B cell (primary cell): ENCODE measurements around the gene WFS1. TPM values are rescaled to one million over a fixed set of nuclear protein-coding genes. Genes with fewer than 3 reads are reported as not detected.

Experiments
- ATAC-seq: fragments of 200-7000 bp; cut with Tn5 transposase; one replicate; pipeline ENCODE4 v1.10.0; 2021; ENCODE audit warnings: low read depth, mild to moderate bottlenecking, moderate number of reproducible peaks, moderate library complexity
- CTCF ChIA-PET: fragments of 350-600 bp; sonication (Branson Sonifier 250); formaldehyde crosslinking; loops from one replicate; lab custom pipeline; 2021; ENCODE audit warnings: antibody characterized with exemption, inconsistent platforms; lab: Charles Lee
- POLR2A ChIA-PET: fragments of 350-600 bp; sonication (Branson Sonifier 250); formaldehyde crosslinking; loops from one replicate; lab custom pipeline; 2021; ENCODE audit warnings: antibody characterized with exemption; lab: Charles Lee
- DNase-seq: peaks from one replicate; pipeline ENCODE4 v3.0.0; 2013
- H2AFZ ChIP-seq: 2 replicates; pipeline ENCODE4 v1.6.1; 2012; ENCODE audit warnings: mild to moderate bottlenecking, low read depth, low read length; ENCODE audit not compliant: insufficient read depth, poor library complexity, severe bottlenecking
- H3K27ac ChIP-seq, 2 donors: 1 replicate in 1 of 2; 2 replicates in 1 of 2; pipeline ENCODE4 v1.5.1; 2012 to 2013; ENCODE audit warnings: low read length in 2 of 2, mild to moderate bottlenecking in 2 of 2, moderate library complexity in 1 of 2
- H3K27me3 ChIP-seq, 4 experiments: fragments of 200-600 bp in 1 of 4; sonication (generic) in 1 of 4; replicated peaks in 1 of 4; 1 replicate in 2 of 4; 2 replicates in 2 of 4; pipeline versions ENCODE4 v1.6.1 to v1.7.0; 2013 to 2016; ENCODE audit warnings: low read length in 3 of 4, mild to moderate bottlenecking in 2 of 4, mixed read lengths in 1 of 4, moderate library complexity in 1 of 4; ENCODE audit not compliant: insufficient read depth in 4 of 4, control insufficient read depth in 3 of 4; ENCODE audit errors: control extremely low read depth in 1 of 4
- H3K36me3 ChIP-seq, 2 experiments: replicated peaks in 1 of 2; 1 replicate in 1 of 2; 2 replicates in 1 of 2; pipeline versions ENCODE4 v1.6.1 to v1.7.1; 2013; ENCODE audit warnings: low read length in 1 of 2; ENCODE audit not compliant: insufficient read depth in 2 of 2, control insufficient read depth in 1 of 2; ENCODE audit errors: control extremely low read depth in 1 of 2, extremely low read depth in 1 of 2
- H3K4me1 ChIP-seq, 2 donors: fragments of 200-600 bp in 1 of 2; sonication (generic) in 1 of 2; 1 replicate in 1 of 2; 2 replicates in 1 of 2; pipeline versions ENCODE4 v1.5.1 to v1.6.1; 2013 to 2017; ENCODE audit warnings: low read length in 2 of 2; ENCODE audit not compliant: control insufficient read depth in 2 of 2, insufficient read depth in 2 of 2
- H3K4me2 ChIP-seq: replicated peaks from 2 replicates; pipeline ENCODE3; 2012; ENCODE audit warnings: mild to moderate bottlenecking, low read depth, low read length; ENCODE audit not compliant: poor library complexity, severe bottlenecking
- H3K4me3 ChIP-seq, 5 experiments: fragments of 200-600 bp in 1 of 5; sonication (generic) in 1 of 5; 1 replicate in 3 of 5; 2 replicates in 2 of 5; pipeline versions ENCODE4 v1.5.1 to v1.7.0; 2011 to 2016; ENCODE audit warnings: low read length in 4 of 5, mild to moderate bottlenecking in 4 of 5, low read depth in 2 of 5, control low read depth in 1 of 5, moderate library complexity in 1 of 5; ENCODE audit not compliant: insufficient read depth in 1 of 5; ENCODE audit errors: control extremely low read depth in 1 of 5, extremely low read depth in 1 of 5
- H3K79me2 ChIP-seq: fragments of 200-600 bp; sonication (generic); one replicate; pipeline ENCODE4 v1.6.0; 2016; ENCODE audit warnings: low read length; ENCODE audit not compliant: control insufficient read depth, insufficient read depth
- H3K9ac ChIP-seq: fragments of 200-600 bp; sonication (generic); 2 replicates; pipeline ENCODE4 v1.6.1; 2017; ENCODE audit warnings: mild to moderate bottlenecking, low read length, moderate library complexity
- H3K9me3 ChIP-seq, 3 donors: one replicate each; pipeline versions ENCODE4 v1.6.1 to v1.7.1; 2013; ENCODE audit warnings: low read length in 2 of 3; ENCODE audit not compliant: control insufficient read depth in 2 of 3, insufficient read depth in 1 of 3; ENCODE audit errors: control extremely low read depth in 1 of 3
- H4K20me1 ChIP-seq: 2 replicates; pipeline ENCODE4 v1.6.0; 2012; ENCODE audit warnings: mild to moderate bottlenecking, low read length; ENCODE audit not compliant: insufficient read depth, control insufficient read depth, poor library complexity, severe bottlenecking
- H3K27ac Mint-ChIP-seq: one replicate; pipeline ENCODE4 v1.8.0; 2021; ENCODE audit warnings: mixed read lengths
- H3K27me3 Mint-ChIP-seq: one replicate; pipeline ENCODE4 v1.8.0; 2021; ENCODE audit warnings: mixed read lengths
- H3K4me1 Mint-ChIP-seq: one replicate; pipeline ENCODE4 v1.8.0; 2021; ENCODE audit warnings: mixed read lengths
- H3K4me3 Mint-ChIP-seq: one replicate; pipeline ENCODE4 v1.8.0; 2021; ENCODE audit warnings: mixed read lengths
- H3K9me3 Mint-ChIP-seq: one replicate; pipeline ENCODE4 v1.8.0; 2022; ENCODE audit warnings: mixed read lengths; ENCODE audit not compliant: insufficient read depth
- EZH2 ChIP-seq: IDR thresholded peaks from 2 replicates; pipeline ENCODE4 v1.6.1; 2012; ENCODE audit warnings: borderline replicate concordance, low read depth, mild to moderate bottlenecking, moderate library complexity, low read length; ENCODE audit not compliant: insufficient read depth, poor library complexity, severe bottlenecking
- WGBS: methylation state at CpG from one replicate; pipeline ENCODE4 v1.1.5; 2013; ENCODE audit warnings: missing lambda C conversion rate; ENCODE audit not compliant: insufficient coverage; 5-methylcytosine and 5-hydroxymethylcytosine counted together
- intact Hi-C: fragments of 100-400 bp; cut with micrococcal nuclease; formaldehyde crosslinking; loops from one replicate; pipeline ENCODE4 v1.10.0; 2022
- polyA plus RNA-seq: library from polyadenylated mRNA; depleted of rRNA; stranded (reverse); fragments of >200 nt; gene quantifications from 2 replicates; pipeline ENCODE4 v1.2.3, GENCODE V29; 2012
- total RNA-seq, 2 donors: library from RNA; stranded (reverse); fragments of 120-200 nt in 1 of 2; gene quantifications; 1 replicate in 1 of 2; 2 replicates in 1 of 2; pipeline versions ENCODE4 v1.2.3 to v1.2.4, GENCODE V29; 2013 to 2022
- TF ChIP-seq, protein P1 (sequence below): fragments of 200-600 bp; IDR thresholded peaks from one replicate; pipeline ENCODE4 v1.8.0; 2022; ENCODE audit warnings: antibody characterized with exemption, mild to moderate bottlenecking

WFS1 gene
- total and polyA plus RNA-seq, 2 donors (not counting 1 experiment from before 2014, with no cell fraction given) = 5.8 to 6.7 TPM

DNA sequence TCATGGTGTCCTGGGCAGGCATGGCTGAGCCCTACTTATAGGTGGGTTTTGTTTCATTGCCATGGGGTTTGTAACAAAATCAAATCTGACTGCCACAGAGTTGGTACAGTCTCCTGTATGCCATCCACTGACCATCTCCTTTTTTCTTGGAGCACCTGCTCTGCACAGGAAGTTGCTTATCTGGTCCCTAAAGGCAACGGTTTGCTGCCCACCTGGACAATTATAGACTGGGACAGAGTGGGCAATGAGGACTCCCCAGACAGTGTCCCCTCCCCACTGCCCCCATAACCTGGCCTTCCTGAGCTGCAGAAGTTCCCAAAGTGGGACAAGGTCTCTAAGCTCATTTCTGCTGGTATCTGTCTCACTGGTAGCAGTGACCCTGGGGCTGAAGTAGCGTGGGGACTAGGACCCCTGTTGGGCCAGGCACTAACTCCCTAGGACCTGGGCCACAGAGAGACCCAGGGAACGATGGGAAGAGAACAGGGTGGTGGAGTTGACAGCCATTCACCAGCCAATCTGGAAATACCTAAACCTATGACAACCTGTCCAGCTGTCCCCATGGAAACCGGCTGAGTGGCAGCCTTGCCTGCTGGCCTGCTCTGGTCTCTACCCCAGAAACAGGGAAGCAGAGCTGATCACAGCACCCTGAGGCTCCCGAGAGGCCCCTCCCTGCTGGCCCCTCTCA, 64.7 kb downstream of the WFS1 start:
- Histone ChIP-seq H3K36me3 (no peaks in the 10 kb centered on the region), H2AFZ (no peak overlapping the region), H3K9ac (no peak overlapping the region), H3K4me1 (peaks cover 12 to 13% of the 10 kb centered on the region in 2 donors), H3K4me3 (no peak overlapping the region), H3K4me2 (no peak overlapping the region), H3K27me3 (peaks cover 0 to 57% (median 6%) of the 10 kb centered on the region in 4 experiments), H3K79me2 (no peaks in the 10 kb centered on the region), H3K27ac (no peak overlapping the region), H3K9me3 (peaks cover 0 to 40% (median 4%) of the 10 kb centered on the region in 3 donors), H4K20me1 (no peaks in the 10 kb centered on the region)
- H3K9me3 Mint-ChIP-seq = no peaks in the 10 kb centered on the region
- CTCF ChIA-PET = interaction anchor here (17.6 kb wide), 1 partner anchor 82 kb away, joined by 451 read pairs; no protein-coding TSS in a partner anchor
- POLR2A ChIA-PET = no interaction called here
- H3K4me1 Mint-ChIP-seq = peaks cover 16% of the 10 kb centered on the region
- intact Hi-C loops = no loop called here
- TF ChIP-seq EZH2 = no peak
- TF ChIP-seq, protein P1, sequence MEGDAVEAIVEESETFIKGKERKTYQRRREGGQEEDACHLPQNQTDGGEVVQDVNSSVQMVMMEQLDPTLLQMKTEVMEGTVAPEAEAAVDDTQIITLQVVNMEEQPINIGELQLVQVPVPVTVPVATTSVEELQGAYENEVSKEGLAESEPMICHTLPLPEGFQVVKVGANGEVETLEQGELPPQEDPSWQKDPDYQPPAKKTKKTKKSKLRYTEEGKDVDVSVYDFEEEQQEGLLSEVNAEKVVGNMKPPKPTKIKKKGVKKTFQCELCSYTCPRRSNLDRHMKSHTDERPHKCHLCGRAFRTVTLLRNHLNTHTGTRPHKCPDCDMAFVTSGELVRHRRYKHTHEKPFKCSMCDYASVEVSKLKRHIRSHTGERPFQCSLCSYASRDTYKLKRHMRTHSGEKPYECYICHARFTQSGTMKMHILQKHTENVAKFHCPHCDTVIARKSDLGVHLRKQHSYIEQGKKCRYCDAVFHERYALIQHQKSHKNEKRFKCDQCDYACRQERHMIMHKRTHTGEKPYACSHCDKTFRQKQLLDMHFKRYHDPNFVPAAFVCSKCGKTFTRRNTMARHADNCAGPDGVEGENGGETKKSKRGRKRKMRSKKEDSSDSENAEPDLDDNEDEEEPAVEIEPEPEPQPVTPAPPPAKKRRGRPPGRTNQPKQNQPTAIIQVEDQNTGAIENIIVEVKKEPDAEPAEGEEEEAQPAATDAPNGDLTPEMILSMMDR = no peak
- no peak overlapping the region for H3K27ac Mint-ChIP-seq
- ATAC-seq (no peak), DNase-seq (no peak)
- H3K4me3 Mint-ChIP-seq = no peak overlapping the region
- 62% methylated on average over 4 of the region's 5 CpGs for WGBS
- peaks cover 50% of the 10 kb centered on the region for H3K27me3 Mint-ChIP-seq

DNA sequence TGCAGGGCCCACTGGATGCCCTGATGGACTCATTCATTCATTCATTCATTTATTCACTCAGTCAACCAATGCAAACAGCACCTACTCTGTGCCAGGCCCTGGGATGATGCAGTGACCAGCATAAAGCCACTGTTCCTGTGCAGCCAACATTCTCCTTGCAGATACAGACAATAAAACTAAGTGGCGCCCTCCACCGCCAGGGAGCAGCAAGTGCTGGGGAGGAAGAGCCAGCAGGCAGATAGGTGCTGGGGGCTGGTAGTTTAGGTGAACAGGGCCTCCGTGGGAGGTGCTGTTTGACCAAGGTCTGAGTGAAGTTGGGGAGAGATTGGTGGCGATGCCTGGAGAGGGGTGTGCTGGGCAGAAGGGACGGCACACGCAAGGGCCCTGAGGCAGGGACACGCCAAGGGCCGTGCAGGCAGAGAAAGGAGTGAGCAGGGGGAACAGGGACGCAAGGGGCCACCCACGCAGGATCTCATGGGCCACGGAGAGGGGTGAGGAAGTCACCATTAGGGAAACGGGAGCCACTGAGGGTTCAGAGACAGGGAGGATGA, 65.5 kb downstream of the WFS1 start:
- intact Hi-C loops = no loop called here
- DNase-seq (no peak), ATAC-seq (no peak)
- peaks cover 16% of the 10 kb centered on the region for H3K4me1 Mint-ChIP-seq
- no peaks in the 10 kb centered on the region for H3K9me3 Mint-ChIP-seq
- Histone ChIP-seq H3K9me3 (peaks cover 0 to 40% (median 4%) of the 10 kb centered on the region in 3 donors), H3K9ac (no peak overlapping the region), H3K79me2 (no peaks in the 10 kb centered on the region), H3K27me3 (peaks cover 0 to 57% (median 6%) of the 10 kb centered on the region in 4 experiments), H3K27ac (no peak overlapping the region), H3K36me3 (no peaks in the 10 kb centered on the region), H3K4me1 (peaks cover 12 to 13% of the 10 kb centered on the region in 2 donors), H3K4me3 (no peak overlapping the region), H4K20me1 (no peaks in the 10 kb centered on the region), H3K4me2 (no peak overlapping the region), H2AFZ (no peak overlapping the region)
- TF ChIP-seq, protein P1 = no peak
- TF ChIP-seq EZH2 = no peak
- CTCF ChIA-PET = interaction anchor here (17.6 kb wide), 1 partner anchor 83 kb away, joined by 451 read pairs; no protein-coding TSS in a partner anchor
- 67% methylated on average over 12 of the region's 12 CpGs for WGBS
- no peak overlapping the region for H3K27ac Mint-ChIP-seq
- H3K27me3 Mint-ChIP-seq = peaks cover 52% of the 10 kb centered on the region
- no peak overlapping the region for H3K4me3 Mint-ChIP-seq
- POLR2A ChIA-PET = no interaction called here
